HCT116 (cell line): ENCODE results near the gene ZSCAN16. TPM values are rescaled to one million over a fixed set of nuclear protein-coding genes. Genes with fewer than 3 reads are reported as not detected.

Experiments used
- ATAC-seq: fragments of 200-7000 bp; cut with Tn5 transposase; 2 replicates; pipeline ENCODE4 v1.9.1; 2020; ENCODE audit warnings: mild to moderate bottlenecking, moderate library complexity
- BruUV-seq: library from RNA; stranded (reverse); fragments of 400-500 nt; replicated peaks from 2 replicates; lab custom pipeline; 2021; lab: Mats Ljungman, UMichigan
- CTCF ChIA-PET: fragments of 300-600 bp; sonication (Branson Sonifier 250); formaldehyde crosslinking; loops from one replicate; lab custom pipeline; 2021; ENCODE audit warnings: antibody characterized with exemption; lab: Charles Lee
- POLR2A ChIA-PET: fragments of 300-600, 350-600 bp; sonication (Branson Sonifier 250); formaldehyde crosslinking; loops from one replicate; lab custom pipeline; 2021; ENCODE audit warnings: antibody characterized with exemption; lab: Charles Lee
- RAD21 ChIA-PET, 2 experiments: fragments of 300-600 bp; sonication (Branson Sonifier 250); formaldehyde crosslinking; loops; one replicate each; lab custom pipeline; 2023; ENCODE audit warnings: low total read pairs in 2 of 2; ENCODE audit not compliant: uncharacterized antibody in 2 of 2, unreplicated experiment in 2 of 2, low non-redundant PET in 1 of 2; lab: Charles Lee
- DNase-seq: peaks from one replicate; pipeline ENCODE4 v3.0.0-alpha.2; 2010; ENCODE audit warnings: low read depth, low spot score
- H2AFZ ChIP-seq: fragments of 200-600 bp; shearing (Covaris generic), sonication (generic); 2 replicates; pipeline ENCODE4 v1.6.1; 2017; ENCODE audit warnings: low read depth, mixed run types, mixed read lengths, antibody characterized with exemption, low read length; ENCODE audit not compliant: poor library complexity, severe bottlenecking
- H3K27ac ChIP-seq: 2 replicates; pipeline ENCODE4 v1.5.1; 2012; ENCODE audit warnings: low read depth, low read length
- H3K27me3 ChIP-seq: fragments of 200-600 bp; sonication (generic); 2 replicates; pipeline ENCODE4 v1.6.1; 2016; ENCODE audit warnings: mixed run types, low read length, mixed read lengths; ENCODE audit not compliant: insufficient read depth
- H3K36me3 ChIP-seq, 2 experiments: fragments of 200-500 bp in 1 of 2; fragments of 200-600 bp in 1 of 2; sonication (Bioruptor generic) in 1 of 2; sonication (generic) in 1 of 2; 2 replicates each; pipeline versions ENCODE4 v1.5.1 to v1.6.1; 2014 to 2016; ENCODE audit warnings: low read length in 2 of 2, inconsistent platforms in 1 of 2, mixed read lengths in 1 of 2, mixed run types in 1 of 2; ENCODE audit not compliant: insufficient read depth in 2 of 2, control insufficient read depth in 1 of 2
- H3K4me1 ChIP-seq, 2 experiments: fragments of 200-600 bp in 1 of 2; sonication (generic) in 1 of 2; 2 replicates each; pipeline versions ENCODE4 v1.5.1 to v1.6.1; 2012 to 2017; ENCODE audit warnings: low read length in 2 of 2, inconsistent platforms in 1 of 2, mild to moderate bottlenecking in 1 of 2, mixed read lengths in 1 of 2, mixed run types in 1 of 2, moderate library complexity in 1 of 2; ENCODE audit not compliant: insufficient read depth in 2 of 2, control insufficient read depth in 1 of 2
- H3K4me2 ChIP-seq: fragments of 200-600 bp; sonication (generic); 2 replicates; pipeline ENCODE4 v1.6.1; 2017; ENCODE audit warnings: mixed run types, low read length, mixed read lengths
- H3K4me3 ChIP-seq, 2 experiments: fragments of 200-600 bp in 1 of 2; sonication (generic) in 1 of 2; replicated peaks in 1 of 2; 2 replicates each; pipeline ENCODE4 v1.5.1; 2011 to 2016; ENCODE audit warnings: low read length in 2 of 2, control low read depth in 1 of 2, low read depth in 1 of 2, mild to moderate bottlenecking in 1 of 2, mixed read lengths in 1 of 2, mixed run types in 1 of 2
- H3K79me2 ChIP-seq: fragments of 200-600 bp; sonication (generic); 2 replicates; pipeline ENCODE4 v1.6.1; 2017; ENCODE audit warnings: mild to moderate bottlenecking, mixed run types, low read length, moderate library complexity, mixed read lengths; ENCODE audit not compliant: insufficient read depth
- H3K9ac ChIP-seq: fragments of 200-600 bp; sonication (generic); 2 replicates; pipeline ENCODE4 v1.6.1; 2016; ENCODE audit warnings: low read length, mixed read lengths
- H3K9me2 ChIP-seq: fragments of 200-600 bp; sonication (generic), shearing (Covaris generic); 2 replicates; pipeline ENCODE4 v1.6.1; 2017; ENCODE audit warnings: mixed run types, mild to moderate bottlenecking, moderate library complexity; ENCODE audit not compliant: insufficient read depth
- H3K9me3 ChIP-seq, 2 experiments: fragments of 200-500 bp in 1 of 2; fragments of 200-600 bp in 1 of 2; sonication (Bioruptor generic) in 1 of 2; sonication (generic) in 1 of 2; 2 replicates each; pipeline ENCODE4 v1.6.1; 2014 to 2017; ENCODE audit warnings: low read length in 2 of 2, mixed read lengths in 2 of 2, inconsistent platforms in 1 of 2, low read depth in 1 of 2, mild to moderate bottlenecking in 1 of 2, mixed run types in 1 of 2, moderate library complexity in 1 of 2; ENCODE audit not compliant: control insufficient read depth in 1 of 2, insufficient read depth in 1 of 2
- H4K20me1 ChIP-seq: fragments of 200-600 bp; sonication (generic), shearing (Covaris generic); 2 replicates; pipeline ENCODE4 v1.6.1; 2017; ENCODE audit warnings: mixed run types, mild to moderate bottlenecking, moderate library complexity; ENCODE audit not compliant: insufficient read depth
- CBX3 ChIP-seq: IDR thresholded peaks from 2 replicates; pipeline ENCODE4 v1.6.1; 2012; ENCODE audit warnings: low read depth
- EZH2 ChIP-seq: fragments of 200-600 bp; sonication (generic); IDR thresholded peaks from 2 replicates; pipeline ENCODE4 v1.6.1; 2017; ENCODE audit warnings: antibody characterized with exemption, mixed run types
- EZH2phosphoT487 ChIP-seq: fragments of 200-600 bp; IDR thresholded peaks from 2 replicates; pipeline ENCODE4 v1.6.1; 2018; ENCODE audit warnings: antibody characterized with exemption, borderline replicate concordance
- JUND ChIP-seq: IDR thresholded peaks from 2 replicates; pipeline ENCODE4 v1.6.1; 2012
- SIN3A ChIP-seq: IDR thresholded peaks from 2 replicates; pipeline ENCODE4 v1.6.1; 2012; ENCODE audit warnings: low read depth
- ZNF274 ChIP-seq: fragments of 200-500 bp; sonication (Bioruptor generic); IDR thresholded peaks from 2 replicates; pipeline ENCODE4 v1.6.1; 2014; ENCODE audit warnings: mild to moderate bottlenecking, low read depth, low read length, inconsistent platforms
- intact Hi-C: fragments of 100-400 bp; cut with micrococcal nuclease; formaldehyde crosslinking; loops from 2 replicates; pipeline ENCODE4 v1.10.0; 2022
- total RNA-seq: library from RNA; stranded (reverse); gene quantifications from one replicate; pipeline ENCODE4 v1.2.1, GENCODE V29; 2021; ENCODE audit not compliant: unreplicated experiment
- TF ChIP-seq, protein P1 (sequence below): IDR thresholded peaks from 2 replicates; pipeline ENCODE4 v1.6.1; 2012; ENCODE audit warnings: low read depth
- TF ChIP-seq, protein P2 (sequence below): IDR thresholded peaks from 2 replicates; pipeline ENCODE4 v1.6.1; 2011; ENCODE audit warnings: mild to moderate bottlenecking, low read length, moderate library complexity; ENCODE audit not compliant: insufficient replicate concordance; ENCODE audit errors: extremely low read depth

Gene ZSCAN16
- total RNA-seq, 1 experiment from 2014 or later, result 5.0 TPM

DNA sequence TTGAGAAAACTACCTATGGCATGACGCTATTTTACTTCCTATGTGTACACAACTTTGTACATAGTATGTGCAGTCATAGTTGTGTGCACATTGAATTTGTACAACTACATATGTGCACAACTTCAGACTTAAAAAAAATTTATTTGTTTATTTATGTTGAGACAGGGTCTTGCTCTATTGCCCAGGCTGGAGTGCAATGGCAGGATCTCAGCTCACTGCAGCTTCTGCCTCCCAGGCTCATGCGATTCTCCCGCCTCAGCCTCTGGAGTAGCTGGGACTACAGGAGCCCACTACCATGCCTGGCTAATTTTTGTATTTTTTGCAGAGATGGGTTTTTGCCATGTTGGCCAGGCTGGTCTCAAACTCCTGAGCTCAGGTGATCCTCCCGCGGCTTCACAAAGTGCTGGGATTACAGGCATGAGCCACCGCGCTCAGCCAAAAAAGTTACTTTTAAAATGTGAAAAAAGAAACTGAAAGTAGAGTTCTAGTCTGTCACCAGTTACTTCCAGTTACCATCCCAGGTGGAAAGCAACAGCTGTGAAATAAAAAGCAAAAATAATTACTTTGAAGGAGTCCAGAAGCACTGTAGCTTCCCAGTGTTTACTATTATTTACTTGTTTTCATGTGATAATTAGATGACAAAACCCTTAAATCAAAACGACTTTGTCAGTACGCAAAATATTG lies 15.6 kb downstream of the ZSCAN16 start:
- H3K4me2 ChIP-seq, result no peak overlapping the region
- no peak overlapping the region for H3K27ac ChIP-seq

More for the DNA sequence above, 15.6 kb downstream of the ZSCAN16 start:
- Histone ChIP-seq H2AFZ (no peak overlapping the region), H3K4me3 (no peak overlapping the region), H3K79me2 (peaks cover 48% of the 10 kb centered on the region)
- intact Hi-C loops, result loop anchor here (2.0 kb wide), 1 partner anchor 15 kb away; the partner anchor contains the start of gene ZSCAN16
- no peak for TF ChIP-seq EZH2
- TF ChIP-seq EZH2phosphoT487, result no peak
- no peak for TF ChIP-seq SIN3A
- TF ChIP-seq ZNF274, result no peak
- no peak for TF ChIP-seq JUND
- TF ChIP-seq, protein P1, sequence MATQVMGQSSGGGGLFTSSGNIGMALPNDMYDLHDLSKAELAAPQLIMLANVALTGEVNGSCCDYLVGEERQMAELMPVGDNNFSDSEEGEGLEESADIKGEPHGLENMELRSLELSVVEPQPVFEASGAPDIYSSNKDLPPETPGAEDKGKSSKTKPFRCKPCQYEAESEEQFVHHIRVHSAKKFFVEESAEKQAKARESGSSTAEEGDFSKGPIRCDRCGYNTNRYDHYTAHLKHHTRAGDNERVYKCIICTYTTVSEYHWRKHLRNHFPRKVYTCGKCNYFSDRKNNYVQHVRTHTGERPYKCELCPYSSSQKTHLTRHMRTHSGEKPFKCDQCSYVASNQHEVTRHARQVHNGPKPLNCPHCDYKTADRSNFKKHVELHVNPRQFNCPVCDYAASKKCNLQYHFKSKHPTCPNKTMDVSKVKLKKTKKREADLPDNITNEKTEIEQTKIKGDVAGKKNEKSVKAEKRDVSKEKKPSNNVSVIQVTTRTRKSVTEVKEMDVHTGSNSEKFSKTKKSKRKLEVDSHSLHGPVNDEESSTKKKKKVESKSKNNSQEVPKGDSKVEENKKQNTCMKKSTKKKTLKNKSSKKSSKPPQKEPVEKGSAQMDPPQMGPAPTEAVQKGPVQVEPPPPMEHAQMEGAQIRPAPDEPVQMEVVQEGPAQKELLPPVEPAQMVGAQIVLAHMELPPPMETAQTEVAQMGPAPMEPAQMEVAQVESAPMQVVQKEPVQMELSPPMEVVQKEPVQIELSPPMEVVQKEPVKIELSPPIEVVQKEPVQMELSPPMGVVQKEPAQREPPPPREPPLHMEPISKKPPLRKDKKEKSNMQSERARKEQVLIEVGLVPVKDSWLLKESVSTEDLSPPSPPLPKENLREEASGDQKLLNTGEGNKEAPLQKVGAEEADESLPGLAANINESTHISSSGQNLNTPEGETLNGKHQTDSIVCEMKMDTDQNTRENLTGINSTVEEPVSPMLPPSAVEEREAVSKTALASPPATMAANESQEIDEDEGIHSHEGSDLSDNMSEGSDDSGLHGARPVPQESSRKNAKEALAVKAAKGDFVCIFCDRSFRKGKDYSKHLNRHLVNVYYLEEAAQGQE, result no peak
- TF ChIP-seq, protein P2, sequence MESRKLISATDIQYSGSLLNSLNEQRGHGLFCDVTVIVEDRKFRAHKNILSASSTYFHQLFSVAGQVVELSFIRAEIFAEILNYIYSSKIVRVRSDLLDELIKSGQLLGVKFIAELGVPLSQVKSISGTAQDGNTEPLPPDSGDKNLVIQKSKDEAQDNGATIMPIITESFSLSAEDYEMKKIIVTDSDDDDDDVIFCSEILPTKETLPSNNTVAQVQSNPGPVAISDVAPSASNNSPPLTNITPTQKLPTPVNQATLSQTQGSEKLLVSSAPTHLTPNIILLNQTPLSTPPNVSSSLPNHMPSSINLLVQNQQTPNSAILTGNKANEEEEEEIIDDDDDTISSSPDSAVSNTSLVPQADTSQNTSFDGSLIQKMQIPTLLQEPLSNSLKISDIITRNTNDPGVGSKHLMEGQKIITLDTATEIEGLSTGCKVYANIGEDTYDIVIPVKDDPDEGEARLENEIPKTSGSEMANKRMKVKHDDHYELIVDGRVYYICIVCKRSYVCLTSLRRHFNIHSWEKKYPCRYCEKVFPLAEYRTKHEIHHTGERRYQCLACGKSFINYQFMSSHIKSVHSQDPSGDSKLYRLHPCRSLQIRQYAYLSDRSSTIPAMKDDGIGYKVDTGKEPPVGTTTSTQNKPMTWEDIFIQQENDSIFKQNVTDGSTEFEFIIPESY, result no peak
- no peak for TF ChIP-seq CBX3
- TF ChIP-seq, all 23 proteins: peak for 0
- no peak for ATAC-seq
- BruUV-seq, result no TSS peak
- H3K36me3 ChIP-seq, result peaks cover 6 to 7% of the 10 kb centered on the region in 2 experiments; a peak in 2 of 4 replicates
- ChIA-PET RAD21 (no interaction called here), POLR2A (interaction anchor here (0.7 to 2.7 kb wide), 2 partner anchors 16 to 221 kb away, joined by 3 to 21 read pairs; partner anchors contain the start of gene ZSCAN16), CTCF (no interaction called here)
- no peaks in the 10 kb centered on the region for H4K20me1 ChIP-seq
- H3K9me2 ChIP-seq, result no peaks in the 10 kb centered on the region
- no peak overlapping the region for H3K9ac ChIP-seq
- DNase-seq, result no peak
- H3K4me1 ChIP-seq, result peaks cover 10 to 27% of the 10 kb centered on the region in 2 experiments
- no peaks in the 10 kb centered on the region for H3K9me3 ChIP-seq
- no peaks in the 10 kb centered on the region for H3K27me3 ChIP-seq
